Stimulated activated CD8-positive, alpha-beta memory T cell treated with anti-CD3 and anti-CD28 coated beads, Interleukin-7, amount 100 ng/mL, for 48 hours (primary cell): ENCODE results near the gene MT1H.

Experiments
- DNase-seq, 2 donors: peaks; one replicate each; pipeline ENCODE4 v3.0.0-alpha.2; 2020; ENCODE audit warnings: low read depth in 1 of 2; ENCODE audit errors: extremely low read depth in 1 of 2

The MT1H gene

GRCh38 chr16:56684256-56684925, 14.8 kb downstream of the MT1H start:
- DNase-seq = no peak

DNA sequence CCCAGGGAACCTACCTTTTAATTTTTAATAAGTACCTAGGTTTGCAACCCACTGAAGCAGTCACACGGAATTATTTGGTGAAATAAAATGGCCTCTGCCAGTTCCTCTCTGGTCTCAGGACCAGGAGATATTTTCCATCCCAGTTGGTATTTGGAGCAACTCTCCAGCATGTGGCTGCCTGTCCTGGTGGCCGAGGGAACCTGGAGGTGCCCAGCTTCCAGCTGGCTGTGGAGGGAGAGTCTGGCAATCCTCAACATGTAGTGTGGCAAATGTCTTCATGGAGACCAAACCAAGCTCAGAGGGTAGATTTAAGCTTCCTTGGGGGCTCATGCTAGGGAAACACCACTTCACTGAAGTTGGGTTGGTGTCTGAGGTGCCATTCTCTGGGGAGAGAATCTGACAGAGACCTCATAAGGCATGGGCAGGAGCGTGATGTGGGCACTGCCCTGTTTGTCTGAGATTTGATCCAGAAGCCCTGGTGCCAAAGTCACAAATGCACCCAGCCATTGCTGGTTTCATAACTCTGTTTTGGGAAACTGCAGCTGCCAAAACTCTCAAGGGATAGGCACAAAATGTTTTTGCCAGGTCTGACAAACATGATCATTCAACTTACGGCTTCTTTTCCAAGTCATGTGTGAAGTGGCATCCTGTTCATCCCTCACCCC, 15.4 kb downstream of the MT1H start:
- no peak for DNase-seq

DNA sequence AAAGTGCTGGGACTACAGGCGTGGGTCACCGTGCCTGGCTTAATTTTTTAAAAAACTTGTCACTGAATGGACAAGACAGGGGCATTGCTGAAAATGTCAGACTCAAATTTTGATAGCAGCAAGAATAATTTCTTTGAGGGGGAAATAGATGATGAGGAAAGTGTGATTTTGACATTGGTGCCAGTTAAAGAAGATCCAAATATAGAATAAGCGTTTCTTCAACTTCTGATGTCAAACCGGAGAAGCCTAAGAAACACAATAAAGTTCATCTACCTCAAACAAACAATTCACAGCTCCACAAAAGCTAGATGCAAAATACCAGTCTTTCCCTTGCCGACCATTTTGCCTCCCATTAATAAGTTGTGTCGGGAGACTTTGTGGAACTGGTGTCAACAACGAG, 17.1 kb downstream of the MT1H start:
- DNase-seq = no peak

DNA sequence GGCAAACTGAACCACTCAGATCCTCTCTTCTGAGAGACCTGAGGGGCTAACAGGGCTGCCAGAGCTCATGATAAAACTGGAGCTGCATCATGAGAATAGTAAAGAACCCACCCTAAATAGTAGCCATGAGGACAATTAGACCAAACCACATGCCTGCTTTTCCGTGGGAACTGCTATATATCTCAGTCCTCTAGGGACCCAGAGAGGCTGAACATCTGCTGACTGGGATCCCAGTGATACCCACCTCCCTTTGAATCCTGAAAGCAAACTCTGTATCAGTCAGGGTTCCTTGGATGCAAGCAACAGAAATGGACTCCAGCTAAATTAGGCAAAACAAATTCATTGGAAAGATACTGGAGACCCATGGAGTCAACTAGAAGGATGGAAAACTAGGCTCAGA, 19.1 kb downstream of the MT1H start:
- no peak for DNase-seq

GRCh38 chr16:56689171-56689570, 19.6 kb downstream of the MT1H start:
- no peak for DNase-seq

DNA sequence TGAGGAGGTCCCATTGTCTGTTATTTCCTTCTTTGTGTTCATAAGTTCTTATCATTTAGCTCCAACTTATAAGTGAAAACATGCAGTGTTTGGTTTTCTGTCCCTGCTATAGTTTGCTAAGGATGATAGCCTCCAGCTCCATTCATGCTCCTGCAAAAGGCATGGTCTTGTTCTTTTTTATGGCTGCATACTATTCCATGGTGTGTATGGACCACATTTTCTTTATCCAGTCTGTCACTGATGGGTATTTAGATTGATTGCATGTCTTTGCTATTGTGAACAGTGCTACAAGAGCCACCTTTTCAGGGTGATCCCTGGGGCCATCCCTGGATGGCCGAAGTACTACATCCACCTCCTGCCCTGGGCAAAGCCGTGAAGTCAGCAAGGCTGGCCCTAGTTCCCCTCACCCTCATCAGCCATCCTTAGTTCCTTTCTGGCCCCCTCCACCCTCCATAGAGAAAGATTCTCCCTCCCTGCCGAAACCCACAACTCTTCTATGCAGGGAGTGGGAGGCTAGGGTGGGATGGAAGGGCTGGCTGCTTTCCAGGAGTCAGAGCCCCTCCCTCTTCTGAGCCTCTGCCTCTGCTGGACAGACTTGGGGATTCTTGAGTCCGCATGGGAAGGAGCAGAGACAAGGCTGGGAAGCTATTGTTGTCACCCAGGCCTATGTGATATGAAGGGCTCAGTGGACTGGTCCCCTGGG, 21.0 kb downstream of the MT1H start:
- DNase-seq = no peak

- DNase-seq = no peak
These were observed 22.3 kb downstream of the MT1H start for GRCh38 chr16:56691885-56692284.

GRCh38 chr16:56695246-56695645, 25.6 kb downstream of the MT1H start:
- no peak for DNase-seq

DNA sequence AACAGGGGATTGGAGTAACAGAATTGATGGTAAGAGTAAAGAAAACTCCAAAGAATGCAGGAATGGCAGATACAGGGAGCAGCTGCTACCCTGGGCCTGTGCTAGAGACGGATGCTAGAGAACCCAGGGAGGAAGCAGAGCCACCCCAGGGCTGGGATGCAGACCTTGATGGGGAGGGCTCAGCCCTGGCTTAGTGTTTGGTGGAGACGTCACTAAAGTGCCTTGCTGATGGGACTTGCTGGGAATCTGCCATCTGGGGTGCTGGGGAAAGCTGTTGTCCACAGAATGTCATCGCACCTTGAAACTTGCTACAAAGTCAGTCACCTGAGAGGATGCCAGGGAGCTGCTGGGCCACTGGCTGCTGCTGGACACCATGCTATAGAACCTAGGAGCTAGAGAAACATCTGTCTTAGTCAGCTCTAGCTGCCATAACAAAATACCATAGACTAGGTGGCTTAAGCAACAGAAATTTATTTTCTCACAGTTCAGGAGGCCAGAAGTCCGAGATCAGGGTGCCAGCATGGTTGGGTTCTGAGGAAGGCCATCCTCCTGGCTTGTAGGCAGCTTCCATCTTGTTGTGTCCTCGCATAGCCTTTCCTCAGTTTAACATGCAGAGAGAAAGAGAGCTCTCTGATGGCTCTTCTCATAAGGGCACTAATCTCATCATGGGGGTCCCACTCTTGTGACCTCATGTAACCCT, 28.0 kb downstream of the MT1H start:
- no peak for DNase-seq

DNA sequence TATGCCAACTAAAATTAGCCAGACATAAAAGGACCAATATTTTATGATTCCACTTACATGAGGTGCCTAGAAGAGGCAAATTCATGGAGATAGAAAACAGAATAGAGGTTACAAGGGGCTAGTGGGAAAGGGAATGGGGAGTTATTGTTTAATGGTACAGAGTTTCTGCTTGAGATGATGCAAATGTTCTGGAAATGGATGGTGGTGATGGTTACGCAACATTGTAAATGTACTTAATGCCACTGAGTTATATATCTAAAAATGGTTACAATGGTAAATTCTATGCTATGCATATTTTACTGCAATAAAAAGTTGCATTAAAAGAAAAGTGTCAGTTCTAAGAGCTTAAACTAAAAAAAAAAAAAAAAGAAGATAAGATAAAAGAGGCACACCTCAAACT, 30.6 kb downstream of the MT1H start:
- DNase-seq = no peak

- no peak for DNase-seq
These were observed 31.0 kb downstream of the MT1H start for GRCh38 chr16:56700631-56701030.

DNA sequence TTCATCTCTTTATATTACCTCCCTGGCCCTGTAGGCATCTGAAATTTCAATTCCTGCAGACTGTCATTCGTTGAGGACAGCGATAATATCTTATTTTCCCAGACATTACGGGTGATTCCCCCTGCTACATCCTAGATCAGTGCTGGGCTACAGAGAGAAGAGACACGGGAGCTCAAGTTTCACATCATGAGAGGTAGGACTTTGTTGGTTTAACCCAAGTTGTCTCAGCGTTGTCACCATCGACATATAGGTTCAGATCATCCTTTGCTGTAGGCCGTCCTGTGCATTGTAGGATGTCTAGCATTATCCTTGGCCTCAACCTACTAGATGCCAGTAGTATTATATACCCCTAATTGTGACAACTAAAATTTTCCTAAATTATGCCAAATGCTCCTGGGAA, 31.9 kb downstream of the MT1H start:
- no peak for DNase-seq

GRCh38 chr16:56702836-56703235, 33.2 kb downstream of the MT1H start:
- DNase-seq = no peak

- no peak for DNase-seq
These were observed 39.2 kb downstream of the MT1H start for GRCh38 chr16:56708525-56709442.

DNA sequence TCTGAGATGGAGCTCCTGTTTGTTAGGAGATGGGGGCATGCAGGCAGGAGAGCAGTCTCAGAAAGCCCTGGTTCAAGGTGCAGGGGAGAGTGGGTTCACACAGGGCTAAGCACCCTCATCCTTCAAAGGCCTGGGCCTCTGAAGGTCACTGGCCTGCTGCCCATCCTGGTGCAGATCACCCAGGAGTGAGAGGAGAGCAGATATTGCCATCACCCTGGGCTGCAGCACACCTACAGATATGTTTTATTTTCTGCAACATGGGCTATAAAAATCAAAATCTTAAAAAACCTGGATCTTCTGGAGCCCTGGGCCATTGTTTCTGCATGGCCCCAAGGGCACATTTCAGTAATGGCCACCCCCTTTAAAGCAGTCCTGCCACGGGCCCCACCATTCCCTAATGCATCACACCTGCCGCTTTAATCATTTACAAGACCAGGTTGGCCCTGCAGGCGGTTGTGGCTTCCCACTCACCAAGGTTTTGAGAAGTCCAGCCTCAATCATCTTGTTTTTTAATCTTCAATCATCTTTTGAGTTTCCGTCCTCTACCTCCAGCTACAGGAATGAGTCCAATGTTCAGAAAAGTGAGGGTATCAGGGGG, 39.9 kb downstream of the MT1H start:
- DNase-seq = no peak

DNA sequence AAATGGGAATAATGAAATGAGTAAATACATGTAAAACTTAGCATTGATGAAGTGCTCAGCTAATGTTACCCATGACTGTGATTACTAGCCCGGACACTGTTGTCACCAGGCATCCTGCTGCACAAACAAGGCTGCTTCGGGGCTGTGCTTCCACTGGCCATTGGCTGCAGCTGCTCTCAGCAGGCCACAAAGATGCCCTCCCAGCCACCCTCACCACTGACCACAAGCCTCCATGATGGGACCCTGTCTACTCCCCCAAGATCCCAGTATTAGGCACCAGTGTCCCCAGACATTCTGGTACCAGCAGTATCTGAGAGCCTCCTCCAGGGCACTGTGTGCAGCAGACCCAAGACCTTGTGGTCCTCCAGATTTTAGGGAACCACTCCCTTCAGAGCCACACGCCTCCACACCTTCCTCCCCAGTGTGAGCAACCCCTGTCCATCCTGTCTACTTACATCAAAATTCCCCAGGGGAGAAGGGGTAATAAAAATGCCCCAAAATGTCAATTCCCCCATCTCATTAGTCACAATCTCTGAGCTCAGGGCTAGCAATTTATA, 40.6 kb downstream of the MT1H start:
- no peak for DNase-seq

GRCh38 chr16:56711862-56712261, 42.2 kb downstream of the MT1H start:
- no peak for DNase-seq

DNA sequence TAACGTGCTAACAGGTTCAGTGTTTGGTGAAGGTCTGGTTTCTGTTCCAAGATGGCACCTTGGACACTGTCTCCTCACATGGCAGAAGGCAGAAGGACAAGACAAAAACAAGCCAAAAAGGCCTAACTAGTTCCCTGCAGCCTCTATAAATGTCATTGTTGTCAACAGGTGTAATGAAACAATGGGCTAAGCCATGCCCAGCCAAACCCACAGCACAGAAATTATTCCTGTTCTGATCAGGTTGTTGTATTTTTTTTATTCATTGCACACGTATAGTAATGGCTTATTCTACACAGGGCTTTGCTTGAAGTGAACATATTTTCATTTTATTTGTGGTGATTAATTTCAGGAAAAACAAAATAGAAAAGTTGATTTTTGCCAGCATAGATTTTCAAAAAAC, 44.2 kb downstream of the MT1H start:
- DNase-seq = no peak

GRCh38 chr16:56715126-56715525, 45.5 kb downstream of the MT1H start:
- no peak for DNase-seq

GRCh38 chr16:56716761-56717160, 47.1 kb downstream of the MT1H start:
- no peak for DNase-seq
